D721Med (cell line): ENCODE measurements around the gene MAP1A.
"Not testable (repeated sequence)": the region's sequence is repeated elsewhere in the genome, so short reads cannot be mapped to it uniquely, and the experiment has no call there.

Source experiments
- DNase-seq: peaks from one replicate; pipeline ENCODE4 v3.0.0; 2011; ENCODE audit warnings: low spot score; ENCODE audit not compliant: insufficient read length
- FAIRE-seq: peaks from 2 replicates; lab custom pipeline; 2011; peaks lifted over from hg19 to GRCh38; lab: Jason Lieb, UNC
- CTCF ChIP-seq: IDR thresholded peaks from 2 replicates; pipeline ENCODE4 v1.5.1; 2012; ENCODE audit warnings: mild to moderate bottlenecking, control low read depth; ENCODE audit not compliant: insufficient read depth; ENCODE audit errors: missing control alignments

The MAP1A gene

GRCh38 chr15:43529141-43529540 is 11.7 kb downstream of the MAP1A start:
- no peak for TF ChIP-seq CTCF
- FAIRE-seq (no peak), DNase-seq (no peak)

GRCh38 chr15:43529587-43530345 is 12.4 kb downstream of the MAP1A start:
- TF ChIP-seq CTCF: no peak
- FAIRE-seq: no peak
- no peak for DNase-seq

DNA sequence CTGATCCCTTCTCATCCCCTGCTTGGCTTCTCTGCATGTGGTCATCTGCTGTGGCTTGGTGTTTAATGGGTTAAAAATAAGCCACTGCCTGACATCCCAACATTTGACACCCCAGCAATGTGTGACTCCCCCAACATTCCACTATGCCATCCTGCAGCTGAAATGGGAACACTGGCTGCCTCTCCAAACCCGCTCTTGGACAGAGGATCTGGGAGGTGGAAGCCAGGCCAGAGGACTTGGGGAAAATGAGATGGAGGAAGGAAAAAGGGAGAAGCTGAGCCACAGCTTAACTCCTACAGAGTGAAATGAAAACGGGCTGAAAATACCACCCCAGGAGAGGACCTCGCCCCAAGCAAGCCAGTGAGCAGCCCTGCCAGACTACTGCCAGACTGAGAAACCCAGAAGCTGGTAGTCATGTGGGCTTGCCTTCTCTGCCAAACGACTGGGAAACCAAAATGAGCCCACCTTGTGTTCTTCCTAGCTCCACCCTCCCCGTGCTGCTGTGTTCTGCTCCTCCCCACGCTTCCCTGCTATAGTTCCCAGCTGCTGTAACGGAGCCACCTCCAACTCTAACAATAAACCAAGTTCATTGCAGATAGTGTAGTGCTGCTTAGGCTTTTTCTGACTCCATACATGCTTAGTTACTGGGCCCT is 13.7 kb downstream of the MAP1A start:
- DNase-seq (no peak), FAIRE-seq (no peak)
- no peak for TF ChIP-seq CTCF

DNA sequence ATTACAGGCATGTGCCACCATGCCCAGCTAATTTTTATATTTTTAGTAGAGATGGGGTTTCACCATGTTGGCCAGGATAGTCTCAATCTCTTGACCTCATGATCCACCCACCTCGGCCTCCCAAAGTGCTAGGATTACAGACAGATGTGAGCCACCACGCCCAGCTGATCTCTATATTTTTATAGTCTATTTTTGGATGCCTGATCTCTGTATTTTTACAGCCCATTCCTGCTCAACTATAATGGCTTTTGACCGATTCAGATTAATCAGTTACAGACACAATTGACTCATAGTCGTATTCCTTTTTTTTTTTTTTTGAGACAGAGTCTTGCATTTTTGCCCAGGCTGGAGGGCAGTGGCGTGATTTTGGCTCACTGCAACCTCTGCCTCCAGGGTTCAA is 15.4 kb downstream of the MAP1A start:
- FAIRE-seq, DNase-seq: not testable (repeated sequence)

DNA sequence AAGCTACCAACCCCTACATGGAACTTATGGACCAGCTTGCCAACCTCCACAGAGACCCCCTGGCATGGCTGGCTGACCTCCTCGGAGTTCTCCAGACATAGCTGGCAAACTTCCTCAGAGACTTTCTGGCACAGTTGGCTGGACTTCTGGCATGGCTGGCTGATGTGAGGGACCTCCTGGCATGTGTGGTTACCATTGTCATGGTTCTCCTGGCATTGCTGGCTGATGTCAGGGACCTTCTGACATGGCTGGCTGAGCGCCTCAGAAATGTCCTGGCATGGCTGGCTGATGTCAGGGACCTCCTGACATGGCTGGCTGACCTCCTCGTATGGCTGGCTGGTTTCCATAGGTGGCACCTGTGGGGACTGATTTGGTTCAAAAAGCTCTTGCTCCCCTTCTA is 17.5 kb downstream of the MAP1A start:
- FAIRE-seq (no peak), DNase-seq (no peak)
- no peak for TF ChIP-seq CTCF

GRCh38 chr15:43538091-43538490 is 20.7 kb downstream of the MAP1A start:
- FAIRE-seq: no peak
- DNase-seq: no peak
- no peak for TF ChIP-seq CTCF

- no peak for DNase-seq
- no peak for FAIRE-seq
- no peak for TF ChIP-seq CTCF
Observed at GRCh38 chr15:43541785-43542184, 24.4 kb downstream of the MAP1A start.
